Measurements from ENCODE around the gene HNMT.

Gene HNMT

GRCh38 chr2:137975280-137976271, 11.3 kb downstream of the HNMT start:
- TF ChIP-seq CTCF (IDR thresholded peaks at IDR 0.05; ENCODE audit: extremely low read depth, missing control alignments), result no peak
- DNase-seq (ENCODE audit: low spot score), result no peak

GRCh38 chr2:137976274-137976673, 12.0 kb downstream of the HNMT start:
- DNase-seq (ENCODE audit: low spot score), result no peak
- no peak for TF ChIP-seq CTCF (IDR thresholded peaks at IDR 0.05; ENCODE audit: extremely low read depth, missing control alignments)

- no peak for TF ChIP-seq CTCF (IDR thresholded peaks at IDR 0.05; ENCODE audit: extremely low read depth, missing control alignments)
- no peak for DNase-seq (ENCODE audit: low spot score)
These were observed 13.5 kb downstream of the HNMT start for GRCh38 chr2:137977790-137978189.

- no peak for DNase-seq (ENCODE audit: low spot score)
- TF ChIP-seq CTCF (IDR thresholded peaks at IDR 0.05; ENCODE audit: extremely low read depth, missing control alignments), result no peak
These were observed 16.2 kb downstream of the HNMT start for GRCh38 chr2:137980459-137980858.

GRCh38 chr2:137981112-137981656, 16.9 kb downstream of the HNMT start:
- no peak for DNase-seq (ENCODE audit: low spot score)
- no peak for TF ChIP-seq CTCF (IDR thresholded peaks at IDR 0.05; ENCODE audit: extremely low read depth, missing control alignments)

- no peak for TF ChIP-seq CTCF (IDR thresholded peaks at IDR 0.05; ENCODE audit: extremely low read depth, missing control alignments)
- DNase-seq (ENCODE audit: low spot score), result no peak
These were observed 19.3 kb downstream of the HNMT start for GRCh38 chr2:137983581-137983980.

GRCh38 chr2:137986268-137986667, 22.0 kb downstream of the HNMT start:
- DNase-seq (ENCODE audit: low spot score), result no peak
- no peak for TF ChIP-seq CTCF (IDR thresholded peaks at IDR 0.05; ENCODE audit: extremely low read depth, missing control alignments)

Measured in GM20000 (cell line).